Measurements from ENCODE around the gene NFKBIZ. TPM values are rescaled to one million over a fixed set of nuclear protein-coding genes. Genes with fewer than 3 reads are reported as not detected.
A peak's percentile ranks its signal among the peaks of the same experiment; 100 is the strongest.

The NFKBIZ gene
- total RNA-seq (ENCODE audit: unreplicated experiment): 8.9 TPM
- long read RNA-seq, partial matches to known transcripts: 0 of 2 reads
- long read RNA-seq, other reads (novel, unspliced or antisense): 1 of 2 reads

- DNase-seq: peak; percentile 93
- Mint-ChIP-seq H3K27ac (ENCODE audit: unreplicated experiment) (peak within 1 kb of the TSS; percentile 44), H3K4me1 (ENCODE audit: low read depth, unreplicated experiment) (peaks cover 7% of the 10 kb centered on the region), H3K9me3 (ENCODE audit: unreplicated experiment) (peaks cover 7% of the 10 kb centered on the region), H3K4me3 (ENCODE audit: unreplicated experiment) (peak within 1 kb of the TSS; percentile 94), H3K36me3 (ENCODE audit: unreplicated experiment) (no peaks in the 10 kb centered on the region), H3K27me3 (ENCODE audit: unreplicated experiment) (peaks cover 3% of the 10 kb centered on the region)
- TF ChIP-seq CTCF (IDR thresholded peaks at IDR 0.05; ENCODE audit: partially characterized antibody, unreplicated experiment): no peak
Observed at GRCh38 chr3:101848754-101849713, at the start of gene NFKBIZ. TSS of gene NFKBIZ (plus strand) at chr3:101849514. CDS start at chr3:101849629, 115 bp downstream.

- Mint-ChIP-seq H3K36me3 (ENCODE audit: unreplicated experiment) (no peaks in the 10 kb centered on the region), H3K4me1 (ENCODE audit: low read depth, unreplicated experiment) (no peaks in the 10 kb centered on the region), H3K27ac (ENCODE audit: unreplicated experiment) (no peak overlapping the region), H3K9me3 (ENCODE audit: unreplicated experiment) (no peaks in the 10 kb centered on the region), H3K4me3 (ENCODE audit: unreplicated experiment) (no peak overlapping the region), H3K27me3 (ENCODE audit: unreplicated experiment) (no peaks in the 10 kb centered on the region)
- DNase-seq: no peak
- TF ChIP-seq CTCF (IDR thresholded peaks at IDR 0.05; ENCODE audit: partially characterized antibody, unreplicated experiment): no peak
Observed at GRCh38 chr3:101801174-101801573, 48.1 kb upstream of the NFKBIZ start.

GRCh38 chr3:101802179-101802578 lies 47.1 kb upstream of the NFKBIZ start:
- Mint-ChIP-seq H3K27me3 (ENCODE audit: unreplicated experiment) (no peaks in the 10 kb centered on the region), H3K4me3 (ENCODE audit: unreplicated experiment) (no peak overlapping the region), H3K36me3 (ENCODE audit: unreplicated experiment) (no peaks in the 10 kb centered on the region), H3K9me3 (ENCODE audit: unreplicated experiment) (no peaks in the 10 kb centered on the region), H3K27ac (ENCODE audit: unreplicated experiment) (no peak overlapping the region), H3K4me1 (ENCODE audit: low read depth, unreplicated experiment) (no peaks in the 10 kb centered on the region)
- no peak for TF ChIP-seq CTCF (IDR thresholded peaks at IDR 0.05; ENCODE audit: partially characterized antibody, unreplicated experiment)
- DNase-seq: no peak

GRCh38 chr3:101803173-101803782 lies 46.0 kb upstream of the NFKBIZ start:
- Mint-ChIP-seq H3K36me3 (ENCODE audit: unreplicated experiment) (no peaks in the 10 kb centered on the region), H3K4me3 (ENCODE audit: unreplicated experiment) (no peak overlapping the region), H3K27ac (ENCODE audit: unreplicated experiment) (no peak overlapping the region), H3K27me3 (ENCODE audit: unreplicated experiment) (no peaks in the 10 kb centered on the region), H3K4me1 (ENCODE audit: low read depth, unreplicated experiment) (no peaks in the 10 kb centered on the region), H3K9me3 (ENCODE audit: unreplicated experiment) (no peaks in the 10 kb centered on the region)
- DNase-seq: no peak
- peak; percentile 88 for TF ChIP-seq CTCF (IDR thresholded peaks at IDR 0.05; ENCODE audit: partially characterized antibody, unreplicated experiment)

Measured in glutamatergic neuron (in vitro differentiated cells).